ENCODE measurements around the gene BCDIN3D. TPM values are rescaled to one million over a fixed set of nuclear protein-coding genes. Genes with fewer than 3 reads are reported as not detected.
"Not testable (repeated sequence)": the region's sequence is repeated elsewhere in the genome, so short reads cannot be mapped to it uniquely, and the experiment has no call there.

Gene BCDIN3D
- total RNA-seq, 2 experiments from 2014 or later = 8.9 to 9.9 TPM

- Mint-ChIP-seq H3K4me1 (no peaks in the 10 kb centered on the region), H3K4me3 (no peak overlapping the region), H3K9me3 (no peaks in the 10 kb centered on the region), H3K36me3 (ENCODE audit: low read depth) (no peaks in the 10 kb centered on the region), H3K27ac (no peak overlapping the region), H3K27me3 (peaks cover 9% of the 10 kb centered on the region)
- CTCF ChIA-PET = interaction anchor here (0.9 to 5.2 kb wide), 3 partner anchors 13 to 103 kb away, joined by 3 to 31 read pairs (median 3); no protein-coding TSS in a partner anchor
- POLR2A ChIA-PET = no interaction called here
- DNase-seq = no peak
Observed at GRCh38 chr12:49864798-49865090, 21.8 kb upstream of the BCDIN3D start.

GRCh38 chr12:49863946-49864797 is 21.3 kb upstream of the BCDIN3D start:
- no peak overlapping the region for H3K4me3 Mint-ChIP-seq
- H3K27me3 Mint-ChIP-seq = peaks cover 9% of the 10 kb centered on the region
- H3K27ac Mint-ChIP-seq = no peak overlapping the region
- H3K4me1 Mint-ChIP-seq = no peaks in the 10 kb centered on the region
- ChIA-PET POLR2A (interaction anchor here (1.0 kb wide), 1 partner anchor 123 kb away, joined by 3 read pairs; no protein-coding TSS in a partner anchor), CTCF (interaction anchor here (0.9 to 5.2 kb wide), 3 partner anchors 12 to 103 kb away, joined by 3 to 31 read pairs (median 3); no protein-coding TSS in a partner anchor)
- no peak for DNase-seq
- no peaks in the 10 kb centered on the region for H3K9me3 Mint-ChIP-seq
- H3K36me3 Mint-ChIP-seq (ENCODE audit: low read depth) = no peaks in the 10 kb centered on the region

- H3K4me3 Mint-ChIP-seq; CTCF ChIA-PET; DNase-seq; H3K27ac Mint-ChIP-seq; H3K4me1 Mint-ChIP-seq; POLR2A ChIA-PET; H3K9me3 Mint-ChIP-seq; H3K27me3 Mint-ChIP-seq; H3K36me3 Mint-ChIP-seq (ENCODE audit: low read depth): not testable (repeated sequence)
Observed at GRCh38 chr12:49860921-49861320, 18.0 kb upstream of the BCDIN3D start.

- not testable (repeated sequence) for H3K4me1 Mint-ChIP-seq; H3K4me3 Mint-ChIP-seq; H3K36me3 Mint-ChIP-seq (ENCODE audit: low read depth); H3K27ac Mint-ChIP-seq; H3K9me3 Mint-ChIP-seq; DNase-seq
- CTCF ChIA-PET = interaction anchor here (0.7 kb wide), 2 partner anchors 10 to 97 kb away, joined by 3 read pairs; no protein-coding TSS in a partner anchor
- POLR2A ChIA-PET = interaction anchor here (1.0 kb wide), 1 partner anchor 9 kb away, joined by 3 read pairs; no protein-coding TSS in a partner anchor
- peaks cover 11% of the 10 kb centered on the region for H3K27me3 Mint-ChIP-seq
Observed at GRCh38 chr12:49855890-49856289, 13.0 kb upstream of the BCDIN3D start.

GRCh38 chr12:49854976-49855375 is 12.1 kb upstream of the BCDIN3D start:
- DNase-seq = no peak
- Mint-ChIP-seq H3K27ac (no peak overlapping the region), H3K27me3 (peaks cover 14% of the 10 kb centered on the region), H3K4me1 (peaks cover 7% of the 10 kb centered on the region), H3K9me3 (no peaks in the 10 kb centered on the region), H3K36me3 (ENCODE audit: low read depth) (no peaks in the 10 kb centered on the region), H3K4me3 (no peak overlapping the region)
- ChIA-PET POLR2A (no interaction called here), CTCF (interaction anchor here (0.7 kb wide), 1 partner anchor 11 kb away, joined by 3 read pairs; no protein-coding TSS in a partner anchor)

GRCh38 chr12:49853671-49854070 is 10.8 kb upstream of the BCDIN3D start:
- Mint-ChIP-seq H3K36me3 (ENCODE audit: low read depth) (no peaks in the 10 kb centered on the region), H3K4me3 (no peak overlapping the region), H3K27me3 (peaks cover 21% of the 10 kb centered on the region), H3K4me1 (peaks cover 7% of the 10 kb centered on the region), H3K27ac (no peak overlapping the region), H3K9me3 (no peaks in the 10 kb centered on the region)
- DNase-seq = no peak
- CTCF ChIA-PET = no interaction called here
- POLR2A ChIA-PET = no interaction called here

GRCh38 chr12:49847161-49847560 is 4.3 kb upstream of the BCDIN3D start:
- peak; percentile 42 for DNase-seq
- peaks cover 7% of the 10 kb centered on the region for H3K36me3 Mint-ChIP-seq (ENCODE audit: low read depth)
- peaks cover 2% of the 10 kb centered on the region for H3K9me3 Mint-ChIP-seq
- H3K27ac Mint-ChIP-seq = peak overlapping the region; percentile 55
- ChIA-PET CTCF (interaction anchor here (0.6 to 3.6 kb wide), 7 partner anchors 8 to 261 kb away, joined by 3 to 15 read pairs (median 4); partner anchors contain the start of gene TMBIM6), POLR2A (interaction anchor here (1.0 to 2.3 kb wide), 2 partner anchors 106 to 265 kb away, joined by 3 to 10 read pairs; partner anchors contain the start of gene TMBIM6)
- peaks cover 19% of the 10 kb centered on the region for H3K27me3 Mint-ChIP-seq
- peaks cover 33% of the 10 kb centered on the region for H3K4me1 Mint-ChIP-seq
- no peak overlapping the region for H3K4me3 Mint-ChIP-seq

- peaks cover 43% of the 10 kb centered on the region for H3K4me1 Mint-ChIP-seq
- POLR2A ChIA-PET = interaction anchor here (2.3 kb wide), 1 partner anchor 105 kb away, joined by 10 read pairs; the partner anchor contains the start of gene TMBIM6
- CTCF ChIA-PET = interaction anchor here (0.7 to 3.6 kb wide), 4 partner anchors 23 to 143 kb away, joined by 3 to 15 read pairs (median 6); partner anchors contain the start of gene TMBIM6
- H3K4me3 Mint-ChIP-seq = no peak overlapping the region
- peaks cover 11% of the 10 kb centered on the region for H3K36me3 Mint-ChIP-seq (ENCODE audit: low read depth)
- H3K9me3 Mint-ChIP-seq = peaks cover 2% of the 10 kb centered on the region
- H3K27me3 Mint-ChIP-seq = peaks cover 18% of the 10 kb centered on the region
- H3K27ac Mint-ChIP-seq = no peak overlapping the region
- no peak for DNase-seq
Observed at GRCh38 chr12:49846032-49846431, 3.1 kb upstream of the BCDIN3D start.

- Mint-ChIP-seq H3K9me3 (peaks cover 2% of the 10 kb centered on the region), H3K27ac (peak overlapping the region; percentile 19), H3K4me1 (peaks cover 42% of the 10 kb centered on the region), H3K27me3 (peaks cover 10% of the 10 kb centered on the region), H3K4me3 (no peak overlapping the region), H3K36me3 (ENCODE audit: low read depth) (peaks cover 13% of the 10 kb centered on the region)
- no peak for DNase-seq
- POLR2A ChIA-PET = interaction anchor here (1.0 to 4.4 kb wide), 7 partner anchors 16 to 521 kb away, joined by 4 to 37 read pairs (median 5); partner anchors contain the start of genes NCKAP5L, TMBIM6 and TROAP
- CTCF ChIA-PET = interaction anchor here (1.2 to 3.6 kb wide), 4 partner anchors 67 to 267 kb away, joined by 5 to 18 read pairs (median 9); partner anchors contain the start of genes COX14 and TMBIM6
Observed at GRCh38 chr12:49843876-49844437, 1.1 kb upstream of the BCDIN3D start.

GRCh38 chr12:49843411-49843810 is 505 bp upstream of the BCDIN3D start:
- peak overlapping the region; percentile 81 for H3K4me3 Mint-ChIP-seq
- CTCF ChIA-PET = interaction anchor here (1.0 to 3.6 kb wide), 6 partner anchors 66 to 268 kb away, joined by 3 to 18 read pairs (median 7); partner anchors contain the start of genes COX14 and TMBIM6
- peaks cover 5% of the 10 kb centered on the region for H3K27me3 Mint-ChIP-seq
- peaks cover 2% of the 10 kb centered on the region for H3K9me3 Mint-ChIP-seq
- H3K36me3 Mint-ChIP-seq (ENCODE audit: low read depth) = peaks cover 13% of the 10 kb centered on the region
- peaks cover 42% of the 10 kb centered on the region for H3K4me1 Mint-ChIP-seq
- no peak for DNase-seq
- peak overlapping the region; percentile 79 for H3K27ac Mint-ChIP-seq
- POLR2A ChIA-PET = interaction anchor here (0.7 to 4.4 kb wide), 15 partner anchors 8 to 578 kb away, joined by 3 to 37 read pairs (median 5); partner anchors contain the start of genes NCKAP5L, RACGAP1, TMBIM6 and TROAP

GRCh38 chr12:49838973-49839633 is 3.8 kb downstream of the BCDIN3D start:
- no peak overlapping the region for H3K4me3 Mint-ChIP-seq
- peak; percentile 42 for DNase-seq
- H3K9me3 Mint-ChIP-seq = no peaks in the 10 kb centered on the region
- no peak overlapping the region for H3K27ac Mint-ChIP-seq
- H3K27me3 Mint-ChIP-seq = no peaks in the 10 kb centered on the region
- H3K4me1 Mint-ChIP-seq = peaks cover 29% of the 10 kb centered on the region
- ChIA-PET POLR2A (interaction anchor here (0.6 to 3.0 kb wide), 5 partner anchors 17 to 217 kb away, joined by 3 to 12 read pairs (median 3); partner anchors contain the start of gene TMBIM6), CTCF (interaction anchor here (0.7 to 3.9 kb wide), 16 partner anchors 8 to 210 kb away, joined by 3 to 34 read pairs (median 4); partner anchors contain the start of genes NCKAP5L and TMBIM6)
- H3K36me3 Mint-ChIP-seq (ENCODE audit: low read depth) = peaks cover 16% of the 10 kb centered on the region

- H3K36me3 Mint-ChIP-seq (ENCODE audit: low read depth) = peaks cover 3% of the 10 kb centered on the region
- no peak overlapping the region for H3K4me3 Mint-ChIP-seq
- no peak for DNase-seq
- no peaks in the 10 kb centered on the region for H3K9me3 Mint-ChIP-seq
- peaks cover 12% of the 10 kb centered on the region for H3K4me1 Mint-ChIP-seq
- peaks cover 17% of the 10 kb centered on the region for H3K27me3 Mint-ChIP-seq
- ChIA-PET POLR2A (interaction anchor here (1.5 kb wide), 1 partner anchor 9 kb away, joined by 6 read pairs; no protein-coding TSS in a partner anchor), CTCF (interaction anchor here (0.8 to 1.2 kb wide), 2 partner anchors 56 to 70 kb away, joined by 3 read pairs; no protein-coding TSS in a partner anchor)
- no peak overlapping the region for H3K27ac Mint-ChIP-seq
Observed at GRCh38 chr12:49832836-49833421, 10.0 kb downstream of the BCDIN3D start.
